GM19467 (cell line): ENCODE data around the gene WDR49.
"Not testable (repeated sequence)": the region's sequence is repeated elsewhere in the genome, so short reads cannot be mapped to it uniquely, and the experiment has no call there.

ENCODE experiments used
- ATAC-seq: cut with Tn5 transposase; IDR thresholded peaks from one replicate; pipeline ENCODE4 v1.9.1; 2021; ENCODE audit warnings: mild to moderate bottlenecking, moderate library complexity; ENCODE audit not compliant: unreplicated experiment

Gene WDR49

GRCh38 chr3:167615030-167615429 is 38.7 kb downstream of the WDR49 start:
- no peak for ATAC-seq

- not testable (repeated sequence) for ATAC-seq
Measured at GRCh38 chr3:167614196-167614595, 39.5 kb downstream of the WDR49 start.

GRCh38 chr3:167611718-167612117 is 42.0 kb downstream of the WDR49 start:
- no peak for ATAC-seq

GRCh38 chr3:167609156-167609555 is 44.6 kb downstream of the WDR49 start:
- ATAC-seq, result no peak

GRCh38 chr3:167606836-167607235 is 46.9 kb downstream of the WDR49 start:
- ATAC-seq, result no peak

- ATAC-seq, result no peak
Measured at GRCh38 chr3:167605871-167606270, 47.9 kb downstream of the WDR49 start.

- no peak for ATAC-seq
Measured at GRCh38 chr3:167602041-167602440, 51.7 kb downstream of the WDR49 start.

- ATAC-seq, result no peak
Measured at GRCh38 chr3:167587651-167588050, 66.1 kb downstream of the WDR49 start.

- no peak for ATAC-seq
Measured at GRCh38 chr3:167575000-167575600, 78.6 kb downstream of the WDR49 start.

GRCh38 chr3:167572991-167573390 is 80.8 kb downstream of the WDR49 start:
- no peak for ATAC-seq

- no peak for ATAC-seq
Measured at GRCh38 chr3:167568634-167569033, 85.1 kb downstream of the WDR49 start.

- no peak for ATAC-seq
Measured at GRCh38 chr3:167565489-167565888, 88.3 kb downstream of the WDR49 start.

- ATAC-seq, result no peak
Measured at GRCh38 chr3:167564612-167565011, 89.1 kb downstream of the WDR49 start.

- no peak for ATAC-seq
Measured at GRCh38 chr3:167559924-167560323, 93.8 kb downstream of the WDR49 start.

GRCh38 chr3:167554898-167555297 is 98.8 kb downstream of the WDR49 start:
- ATAC-seq, result no peak

- ATAC-seq, result no peak
Measured at GRCh38 chr3:167538081-167538480, 115.7 kb downstream of the WDR49 start.

GRCh38 chr3:167521006-167521355 is 132.8 kb downstream of the WDR49 start:
- no peak for ATAC-seq

- ATAC-seq, result no peak
Measured at GRCh38 chr3:167520266-167521005, 133.3 kb downstream of the WDR49 start.

- ATAC-seq, result no peak
Measured at GRCh38 chr3:167507954-167508353, 145.8 kb downstream of the WDR49 start.

GRCh38 chr3:167502401-167502800 is 151.3 kb downstream of the WDR49 start:
- ATAC-seq, result no peak

- no peak for ATAC-seq
Measured at GRCh38 chr3:167501941-167502340, 151.8 kb downstream of the WDR49 start.

GRCh38 chr3:167497903-167498302 is 155.8 kb downstream of the WDR49 start:
- no peak for ATAC-seq

- ATAC-seq, result no peak
Measured at GRCh38 chr3:167493244-167493643, 160.5 kb downstream of the WDR49 start.
